ENCODE data around the gene PINK1.

Gene PINK1

DNA sequence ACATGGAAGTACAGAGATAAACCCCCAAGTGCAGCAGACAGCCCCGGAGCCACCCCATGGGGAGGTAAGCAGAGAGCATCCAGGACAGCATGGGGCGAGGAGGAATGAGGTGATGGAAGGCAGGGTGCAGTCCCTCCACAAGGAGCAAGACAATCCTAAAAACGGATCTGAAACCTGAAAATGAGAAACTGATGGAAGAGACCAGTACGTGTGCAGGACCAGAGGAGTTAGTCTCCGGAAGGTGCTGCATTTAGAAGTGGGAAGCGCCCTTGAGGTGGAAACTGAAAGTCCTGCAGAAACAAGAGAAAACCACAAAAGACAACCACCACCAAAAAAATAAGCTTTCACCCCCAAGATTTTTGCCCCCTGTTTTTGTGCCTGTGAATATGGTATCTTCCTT is 45.3 kb downstream of the PINK1 start:
- Histone ChIP-seq H3K4me2 (ENCODE audit: low read length) (peak overlapping the region; percentile 43), H3F3A (ENCODE audit: control insufficient read depth, insufficient read depth) (no peaks in the 10 kb centered on the region), H3K9me3 (ENCODE audit: control insufficient read depth, insufficient read depth, low read length) (no peaks in the 10 kb centered on the region), H3K36me3 (ENCODE audit: control insufficient read depth, low read length) (no peaks in the 10 kb centered on the region), H3K27ac (ENCODE audit: low read depth, low read length) (no peak overlapping the region), H3K4me1 (ENCODE audit: control insufficient read depth, low read length) (peaks cover 21% of the 10 kb centered on the region), H4K20me1 (ENCODE audit: control insufficient read depth, insufficient read depth, low read depth, low read length) (no peaks in the 10 kb centered on the region), H3K9me2 (replicated peaks; ENCODE audit: control insufficient read depth, low read length) (no peaks in the 10 kb centered on the region), H3K79me2 (ENCODE audit: control insufficient read depth, low read length) (no peaks in the 10 kb centered on the region), H3K27me3 (ENCODE audit: control insufficient read depth, low read length) (0 out of 2 replicates have a peak, but pooled peaks cover 3% of the 10 kb centered on the region), H3K4me3 (ENCODE audit: low read length) (peak overlapping the region; percentile 46)
- TF ChIP-seq, protein P1, sequence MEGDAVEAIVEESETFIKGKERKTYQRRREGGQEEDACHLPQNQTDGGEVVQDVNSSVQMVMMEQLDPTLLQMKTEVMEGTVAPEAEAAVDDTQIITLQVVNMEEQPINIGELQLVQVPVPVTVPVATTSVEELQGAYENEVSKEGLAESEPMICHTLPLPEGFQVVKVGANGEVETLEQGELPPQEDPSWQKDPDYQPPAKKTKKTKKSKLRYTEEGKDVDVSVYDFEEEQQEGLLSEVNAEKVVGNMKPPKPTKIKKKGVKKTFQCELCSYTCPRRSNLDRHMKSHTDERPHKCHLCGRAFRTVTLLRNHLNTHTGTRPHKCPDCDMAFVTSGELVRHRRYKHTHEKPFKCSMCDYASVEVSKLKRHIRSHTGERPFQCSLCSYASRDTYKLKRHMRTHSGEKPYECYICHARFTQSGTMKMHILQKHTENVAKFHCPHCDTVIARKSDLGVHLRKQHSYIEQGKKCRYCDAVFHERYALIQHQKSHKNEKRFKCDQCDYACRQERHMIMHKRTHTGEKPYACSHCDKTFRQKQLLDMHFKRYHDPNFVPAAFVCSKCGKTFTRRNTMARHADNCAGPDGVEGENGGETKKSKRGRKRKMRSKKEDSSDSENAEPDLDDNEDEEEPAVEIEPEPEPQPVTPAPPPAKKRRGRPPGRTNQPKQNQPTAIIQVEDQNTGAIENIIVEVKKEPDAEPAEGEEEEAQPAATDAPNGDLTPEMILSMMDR (IDR thresholded peaks at IDR 0.05; ENCODE audit: low read depth, low read length, poor library complexity, severe bottlenecking) = no peak
- TF ChIP-seq EZH2phosphoT487 (IDR thresholded peaks at IDR 0.05; ENCODE audit: borderline replicate concordance, low read length) = no peak

DNA sequence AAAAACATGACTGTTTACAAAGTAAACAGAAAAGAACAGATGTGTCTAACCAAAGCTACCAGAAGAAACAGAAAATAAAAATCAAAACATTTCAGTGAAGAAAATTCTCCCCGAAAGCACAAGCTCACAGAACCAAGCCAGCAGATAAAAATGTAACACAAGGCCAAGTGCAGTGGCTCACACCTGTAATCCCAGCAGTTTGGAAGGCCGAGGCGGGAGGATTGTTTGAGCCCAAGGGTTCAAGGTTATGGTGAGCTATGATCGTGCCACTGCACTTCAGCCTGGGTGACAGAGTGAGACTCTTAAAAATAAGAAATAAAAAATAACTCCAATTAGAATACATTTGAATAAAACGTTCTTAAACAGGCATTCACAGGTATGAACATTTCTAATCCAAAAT is 47.0 kb downstream of the PINK1 start:
- Histone ChIP-seq H3K4me2 (ENCODE audit: low read length) (no peak overlapping the region), H4K20me1 (ENCODE audit: control insufficient read depth, insufficient read depth, low read depth, low read length) (no peaks in the 10 kb centered on the region), H3K4me1 (ENCODE audit: control insufficient read depth, low read length) (peaks cover 21% of the 10 kb centered on the region), H3K9me3 (ENCODE audit: control insufficient read depth, insufficient read depth, low read length) (no peaks in the 10 kb centered on the region), H3F3A (ENCODE audit: control insufficient read depth, insufficient read depth) (no peaks in the 10 kb centered on the region), H3K9me2 (replicated peaks; ENCODE audit: control insufficient read depth, low read length) (no peaks in the 10 kb centered on the region), H3K36me3 (ENCODE audit: control insufficient read depth, low read length) (no peaks in the 10 kb centered on the region), H3K27me3 (ENCODE audit: control insufficient read depth, low read length) (peaks cover 5% of the 10 kb centered on the region; the same call in 1 of the 2 replicates), H3K4me3 (ENCODE audit: low read length) (no peak overlapping the region), H3K79me2 (ENCODE audit: control insufficient read depth, low read length) (no peaks in the 10 kb centered on the region), H3K27ac (ENCODE audit: low read depth, low read length) (no peak overlapping the region)
- TF ChIP-seq EZH2phosphoT487 (IDR thresholded peaks at IDR 0.05; ENCODE audit: borderline replicate concordance, low read length) = no peak
- TF ChIP-seq, protein P1 (IDR thresholded peaks at IDR 0.05; ENCODE audit: low read depth, low read length, poor library complexity, severe bottlenecking) = no peak

DNA sequence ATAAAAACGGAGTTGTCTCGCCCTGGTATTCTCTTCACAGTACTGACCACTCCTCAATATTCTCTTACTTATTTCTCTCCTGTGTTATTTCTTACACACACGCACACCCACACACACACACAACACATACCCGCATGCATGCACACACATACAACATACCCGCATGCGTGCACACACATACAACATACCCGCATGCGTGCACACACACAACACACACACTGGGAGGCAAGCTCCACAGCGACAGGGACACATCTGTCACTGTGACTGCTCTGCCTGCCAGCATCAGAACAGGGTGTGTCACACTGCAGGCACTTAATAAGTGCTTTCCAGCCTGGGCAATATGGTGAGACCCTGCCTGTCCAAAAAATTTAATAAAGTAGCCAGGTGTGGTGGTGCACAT is 48.7 kb downstream of the PINK1 start:
- peaks cover 21% of the 10 kb centered on the region for H3K4me1 ChIP-seq (ENCODE audit: control insufficient read depth, low read length)
- H3K4me2 ChIP-seq (ENCODE audit: low read length) = no peak overlapping the region
- H3K9me2 ChIP-seq (replicated peaks; ENCODE audit: control insufficient read depth, low read length) = no peaks in the 10 kb centered on the region
- H3K9me3 ChIP-seq (ENCODE audit: control insufficient read depth, insufficient read depth, low read length) = no peaks in the 10 kb centered on the region
- H3K27me3 ChIP-seq (ENCODE audit: control insufficient read depth, low read length) = peaks cover 2% of the 10 kb centered on the region; the same call in 1 of the 2 replicates
- H3F3A ChIP-seq (ENCODE audit: control insufficient read depth, insufficient read depth) = no peaks in the 10 kb centered on the region
- no peaks in the 10 kb centered on the region for H3K36me3 ChIP-seq (ENCODE audit: control insufficient read depth, low read length)
- no peak overlapping the region for H3K27ac ChIP-seq (ENCODE audit: low read depth, low read length)
- TF ChIP-seq EZH2phosphoT487 (IDR thresholded peaks at IDR 0.05; ENCODE audit: borderline replicate concordance, low read length) = no peak
- TF ChIP-seq, protein P1 (IDR thresholded peaks at IDR 0.05; ENCODE audit: low read depth, low read length, poor library complexity, severe bottlenecking) = no peak
- H3K4me3 ChIP-seq (ENCODE audit: low read length) = no peak overlapping the region
- no peaks in the 10 kb centered on the region for H3K79me2 ChIP-seq (ENCODE audit: control insufficient read depth, low read length)
- no peaks in the 10 kb centered on the region for H4K20me1 ChIP-seq (ENCODE audit: control insufficient read depth, insufficient read depth, low read depth, low read length)

Data from DOHH2 (cell line).